HepG2 (cell line): Measurements from ENCODE around the gene AUH. TPM values are rescaled to one million over a fixed set of nuclear protein-coding genes. Genes with fewer than 3 reads are reported as not detected.

ENCODE experiments used
- ATAC-seq: fragments of 200-7000 bp; cut with Tn5 transposase; 3 replicates; pipeline ENCODE4 v1.9.1; 2020; ENCODE audit warnings: mild to moderate bottlenecking, moderate library complexity
- BruUV-seq: library from RNA; stranded (reverse); fragments of 400-500 nt; replicated peaks from 2 replicates; lab custom pipeline; 2021; lab: Mats Ljungman, UMichigan
- CTCF ChIA-PET: fragments of 300-600 bp; formaldehyde crosslinking; extraction: SDS; loops from one replicate; lab custom pipeline; 2021; ENCODE audit warnings: low total read pairs, inconsistent platforms, low intra/inter-chr PET ratio; lab: Yijun Ruan, JAX
- POLR2A ChIA-PET: fragments of 350-600 bp; sonication (Branson Sonifier 250); formaldehyde crosslinking; loops from one replicate; lab custom pipeline; 2020; ENCODE audit warnings: antibody characterized with exemption, inconsistent platforms; lab: Yijun Ruan, JAX
- DNase-seq: peaks from one replicate; pipeline ENCODE4 v3.0.0-alpha.2; 2015; ENCODE audit warnings: low spot score
- FAIRE-seq: peaks from 3 replicates; lab custom pipeline; 2011; peaks lifted over from hg19 to GRCh38; lab: Jason Lieb, UNC
- H2AFZ ChIP-seq: one replicate; pipeline ENCODE4 v1.6.1; 2011; ENCODE audit warnings: low read length, inconsistent platforms
- H3K27ac ChIP-seq: fragments of 300-600 bp; 3 replicates; pipeline ENCODE4 v1.8.0; 2011; ENCODE audit warnings: mixed run types, mild to moderate bottlenecking, mixed read lengths, low read length, inconsistent platforms; ENCODE audit not compliant: insufficient read depth; ENCODE audit errors: extremely low read length
- H3K27me3 ChIP-seq, 2 experiments: fragments of 200-600 bp in 1 of 2; 2 replicates in 1 of 2; 3 replicates in 1 of 2; pipeline versions ENCODE4 v1.6.0 to v1.8.0; 2011; ENCODE audit warnings: low read length in 2 of 2, mild to moderate bottlenecking in 2 of 2, moderate library complexity in 2 of 2, inconsistent platforms in 1 of 2; ENCODE audit not compliant: insufficient read depth in 2 of 2, control insufficient read depth in 1 of 2
- H3K36me3 ChIP-seq, 2 experiments: fragments of 200-600 bp in 1 of 2; replicated peaks in 1 of 2; 2 replicates in 1 of 2; 3 replicates in 1 of 2; pipeline versions ENCODE4 v1.5.1 to v1.8.0; 2011; ENCODE audit warnings: low read length in 2 of 2, inconsistent platforms in 1 of 2; ENCODE audit not compliant: insufficient read depth in 2 of 2, control insufficient read depth in 1 of 2
- H3K4me1 ChIP-seq: 2 replicates; pipeline ENCODE4 v1.5.1; 2012; ENCODE audit warnings: low read length, inconsistent platforms; ENCODE audit not compliant: insufficient read depth
- H3K4me2 ChIP-seq: 2 replicates; pipeline ENCODE4 v1.6.0; 2011; ENCODE audit warnings: low read depth, low read length, inconsistent platforms
- H3K4me3 ChIP-seq, 3 experiments: fragments of 200-600 bp in 1 of 3; sonication (generic), shearing (Covaris generic) in 1 of 3; replicated peaks in 1 of 3; 2 replicates each; pipeline ENCODE4 v1.5.1; 2011 to 2016; ENCODE audit warnings: low read length in 3 of 3, inconsistent platforms in 2 of 3, low read depth in 2 of 3, mild to moderate bottlenecking in 2 of 3, control low read depth in 1 of 3, mixed read lengths in 1 of 3; ENCODE audit not compliant: insufficient read depth in 1 of 3
- H3K79me2 ChIP-seq: one replicate; pipeline ENCODE4 v1.6.1; 2011; ENCODE audit warnings: low read length, inconsistent platforms; ENCODE audit not compliant: insufficient read depth
- H3K9ac ChIP-seq: 2 replicates; pipeline ENCODE4 v1.6.0; 2011; ENCODE audit warnings: mild to moderate bottlenecking, low read depth, low read length, inconsistent platforms; ENCODE audit not compliant: insufficient read depth
- H3K9me3 ChIP-seq: 2 replicates; pipeline ENCODE4 v1.5.1; 2012; ENCODE audit warnings: mild to moderate bottlenecking, low read length
- H4K20me1 ChIP-seq: 2 replicates; pipeline ENCODE4 v1.6.0; 2011; ENCODE audit warnings: inconsistent platforms, mild to moderate bottlenecking, low read length, moderate library complexity; ENCODE audit not compliant: insufficient read depth
- AGO1 ChIP-seq: fragments of 200-400 bp; formaldehyde crosslinking; IDR thresholded peaks from 2 replicates; pipeline ENCODE4 v1.6.1; 2017; ENCODE audit warnings: mild to moderate bottlenecking, low read depth, low read length, moderate library complexity; ENCODE audit not compliant: poor library complexity, severe bottlenecking
- CAMTA2 ChIP-seq: sonication (generic); formaldehyde crosslinking; IDR thresholded peaks from 2 replicates; pipeline ENCODE4 v1.4.0; 2020; ENCODE audit warnings: mild to moderate bottlenecking, missing genetic modification reagents, borderline replicate concordance
- DRAP1 ChIP-seq: IDR thresholded peaks from 2 replicates; pipeline ENCODE4 v1.6.1; 2016; ENCODE audit warnings: missing genetic modification reagents, missing compliant biosample characterization
- FOXK1 ChIP-seq: sonication (generic); formaldehyde crosslinking; IDR thresholded peaks from 2 replicates; pipeline ENCODE4 v1.4.0; 2020; ENCODE audit warnings: low read depth, missing genetic modification reagents, borderline replicate concordance
- MATR3 ChIP-seq: sonication (generic); formaldehyde crosslinking; IDR thresholded peaks from 2 replicates; pipeline ENCODE4 v1.4.0; 2020; ENCODE audit warnings: missing genetic modification reagents
- MAX ChIP-seq: IDR thresholded peaks from 2 replicates; pipeline ENCODE4 v1.6.1; 2012; ENCODE audit warnings: inconsistent platforms
- TRIM24 ChIP-seq: sonication (generic); formaldehyde crosslinking; IDR thresholded peaks from 2 replicates; pipeline ENCODE4 v1.8.0; 2022; ENCODE audit warnings: mild to moderate bottlenecking, missing genetic modification reagents
- ZNF501 ChIP-seq: sonication (generic); formaldehyde crosslinking; IDR thresholded peaks from 2 replicates; pipeline ENCODE4 v1.5.1; 2020; ENCODE audit warnings: mild to moderate bottlenecking, moderate library complexity, missing genetic modification reagents
- WGBS: methylation state at CpG from one replicate; pipeline ENCODE4 v1.1.6; 2017; ENCODE audit warnings: low lambda C conversion rate; 5-methylcytosine and 5-hydroxymethylcytosine counted together
- in situ Hi-C: cut with HindIII; loops from 2 replicates; pipeline ENCODE4 v1.10.0; 2017; ENCODE audit warnings: low pct_unique_long_range_greater_than_20kb; ENCODE audit not compliant: extremely low pct_ligation_motif_present
- intact Hi-C: fragments of 100-400 bp; cut with micrococcal nuclease; formaldehyde crosslinking; loops from one replicate; pipeline ENCODE4 v1.10.0; 2022; ENCODE audit not compliant: unreplicated experiment
- polyA plus RNA-seq, 8 experiments: library from polyadenylated mRNA; depleted of rRNA in 3 of 8; stranded (reverse) in 7 of 8; unstranded in 1 of 8; fragments of >200 nt; fragmentation: Illumina TruSeq in 4 of 8; extraction: Trizol in 4 of 8; gene quantifications; 2 replicates each; pipeline versions ENCODE4 v1.2.1 to v1.2.3, GENCODE V29; 2011 to 2016; ENCODE audit warnings: low read depth in 4 of 8, missing spikeins in 1 of 8, mixed read lengths in 1 of 8; ENCODE audit not compliant: insufficient read depth in 1 of 8
- total RNA-seq, 5 experiments: library from RNA; depleted of rRNA; stranded (reverse); fragments of >200 nt; fragmentation: Illumina TruSeq; extraction: Trizol; gene quantifications; 2 replicates each; pipeline ENCODE4 v1.2.3, GENCODE V29; 2016; ENCODE audit warnings: low read depth in 1 of 5
- TF ChIP-seq, protein P1 (sequence below): sonication (generic); formaldehyde crosslinking; conservative IDR thresholded peaks from 2 replicates; pipeline ENCODE4 v1.4.0; 2020; ENCODE audit warnings: missing genetic modification reagents
- TF ChIP-seq, protein P2 (sequence below), 2 experiments: IDR thresholded peaks; 2 replicates each; pipeline ENCODE4 v1.6.1; 2011 to 2012; ENCODE audit warnings: low read length in 2 of 2, borderline replicate concordance in 1 of 2, low read depth in 1 of 2, mild to moderate bottlenecking in 1 of 2, moderate library complexity in 1 of 2

AUH gene
- total and polyA plus RNA-seq, 2 of the 13 experiments (the other 11 are each of a cell fraction or from before 2014, with no cell fraction given), result 25.8 to 31.9 TPM

DNA sequence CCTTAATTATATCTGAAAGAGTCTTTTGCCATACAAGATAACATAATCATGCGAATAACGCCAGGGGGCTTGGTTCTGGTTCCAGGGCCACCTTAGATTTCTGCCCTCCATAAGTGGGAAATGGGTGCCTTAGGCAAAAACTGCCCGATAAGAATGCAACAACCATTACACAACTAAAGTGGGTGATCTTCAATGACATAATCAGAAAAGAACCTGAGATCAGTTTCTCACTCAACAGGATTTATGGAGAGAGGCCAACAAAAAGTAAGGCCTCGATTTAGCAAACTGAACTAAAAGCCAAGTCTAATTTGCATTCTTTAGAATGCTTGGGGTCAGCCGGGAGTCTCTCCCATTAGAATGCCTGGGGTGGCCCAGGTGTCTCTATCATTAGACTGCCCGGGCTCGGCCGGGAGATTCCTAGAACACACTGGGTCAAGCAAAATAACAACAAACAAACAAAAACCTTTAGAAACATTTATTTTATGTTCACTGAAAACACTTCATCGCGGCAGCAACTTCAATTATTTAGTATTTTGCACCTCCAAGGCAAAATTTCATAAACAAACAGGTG, 194.8 kb downstream of the AUH start:
- Histone ChIP-seq H2AFZ (no peak overlapping the region), H3K4me1 (peaks cover 33% of the 10 kb centered on the region), H3K4me2 (no peak overlapping the region), H3K9ac (no peak overlapping the region), H3K9me3 (peaks cover 15% of the 10 kb centered on the region), H3K27me3 (no peaks in the 10 kb centered on the region), H3K27ac (no peak overlapping the region), H3K79me2 (no peaks in the 10 kb centered on the region), H3K36me3 (no peaks in the 10 kb centered on the region), H4K20me1 (no peaks in the 10 kb centered on the region), H3K4me3 (no peak overlapping the region)
- DNase-seq, result no peak
- FAIRE-seq, result no peak
- POLR2A ChIA-PET, result no interaction called here
- intact Hi-C loops (no loop called here), in situ Hi-C loops (no loop called here)
- no peak for ATAC-seq
- WGBS, result 86% methylated on average over 10 of the region's 10 CpGs
- no TSS peak for BruUV-seq
- TF ChIP-seq, protein P1, sequence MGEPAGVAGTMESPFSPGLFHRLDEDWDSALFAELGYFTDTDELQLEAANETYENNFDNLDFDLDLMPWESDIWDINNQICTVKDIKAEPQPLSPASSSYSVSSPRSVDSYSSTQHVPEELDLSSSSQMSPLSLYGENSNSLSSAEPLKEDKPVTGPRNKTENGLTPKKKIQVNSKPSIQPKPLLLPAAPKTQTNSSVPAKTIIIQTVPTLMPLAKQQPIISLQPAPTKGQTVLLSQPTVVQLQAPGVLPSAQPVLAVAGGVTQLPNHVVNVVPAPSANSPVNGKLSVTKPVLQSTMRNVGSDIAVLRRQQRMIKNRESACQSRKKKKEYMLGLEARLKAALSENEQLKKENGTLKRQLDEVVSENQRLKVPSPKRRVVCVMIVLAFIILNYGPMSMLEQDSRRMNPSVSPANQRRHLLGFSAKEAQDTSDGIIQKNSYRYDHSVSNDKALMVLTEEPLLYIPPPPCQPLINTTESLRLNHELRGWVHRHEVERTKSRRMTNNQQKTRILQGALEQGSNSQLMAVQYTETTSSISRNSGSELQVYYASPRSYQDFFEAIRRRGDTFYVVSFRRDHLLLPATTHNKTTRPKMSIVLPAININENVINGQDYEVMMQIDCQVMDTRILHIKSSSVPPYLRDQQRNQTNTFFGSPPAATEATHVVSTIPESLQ (CRISPR knock-in tag), result no peak
- no peak for TF ChIP-seq FOXK1
- no peak for TF ChIP-seq ZNF501 (CRISPR knock-in tag)
- CTCF ChIA-PET, result no interaction called here

DNA sequence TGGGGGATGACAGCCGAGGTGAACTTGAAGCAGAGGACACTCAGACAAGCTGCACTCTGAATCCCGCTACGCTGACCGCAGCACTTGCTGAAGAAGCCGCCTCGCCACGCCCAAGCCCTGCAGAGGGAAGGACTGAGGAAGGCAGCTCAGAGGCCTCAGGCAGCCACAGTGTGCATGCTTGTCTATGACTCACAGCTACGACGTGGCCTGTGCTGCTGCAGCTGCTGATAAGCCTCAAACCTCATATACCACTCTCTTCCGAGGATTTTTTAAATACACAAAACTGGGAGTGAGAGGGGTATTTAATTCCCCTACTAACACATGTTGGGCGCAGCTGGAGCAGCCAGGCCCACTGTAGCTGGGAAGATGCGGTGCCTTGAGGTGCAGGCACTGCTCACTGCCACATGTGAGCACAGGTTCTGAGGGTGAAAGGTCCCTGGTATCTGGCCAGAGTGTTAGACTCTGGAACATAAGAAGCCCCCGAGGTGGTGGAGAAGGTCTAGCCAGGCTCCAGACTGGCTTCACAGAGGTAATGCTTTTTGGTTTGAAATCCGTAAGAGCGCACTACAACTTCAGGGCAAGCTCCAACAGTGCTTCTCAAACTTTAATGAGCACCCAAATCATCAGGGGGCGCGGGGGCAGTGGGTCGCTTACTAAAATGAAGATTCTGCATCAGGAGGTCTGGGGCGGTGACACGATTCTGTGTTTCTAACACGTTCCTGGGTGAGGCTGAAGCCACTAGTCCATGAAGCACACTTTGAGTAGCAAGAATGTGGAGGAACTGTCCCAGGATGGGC, 196.8 kb downstream of the AUH start:
- no peaks in the 10 kb centered on the region for H4K20me1 ChIP-seq
- ChIA-PET CTCF (no interaction called here), POLR2A (interaction anchor here (1.3 kb wide), 1 partner anchor 30 kb away, joined by 3 read pairs; no protein-coding TSS in a partner anchor)
- intact Hi-C loops, result no loop called here
- H2AFZ ChIP-seq, result no peak overlapping the region
- no peak for FAIRE-seq
- H3K9me3 ChIP-seq, result no peaks in the 10 kb centered on the region
- H3K27me3 ChIP-seq, result no peaks in the 10 kb centered on the region
- in situ Hi-C loops, result no loop called here
- peak; percentile 73 for ATAC-seq
- no peaks in the 10 kb centered on the region for H3K79me2 ChIP-seq
- 82% methylated on average over 12 of the region's 21 CpGs for WGBS
- H3K27ac ChIP-seq, result no peak overlapping the region
- H3K4me2 ChIP-seq, result no peak overlapping the region
- H3K36me3 ChIP-seq, result no peaks in the 10 kb centered on the region
- BruUV-seq, result no TSS peak
- no peak overlapping the region for H3K4me3 ChIP-seq
- peaks cover 33% of the 10 kb centered on the region for H3K4me1 ChIP-seq
- DNase-seq, result peak; percentile 30
- H3K9ac ChIP-seq, result no peak overlapping the region
- TF ChIP-seq, protein P2, sequence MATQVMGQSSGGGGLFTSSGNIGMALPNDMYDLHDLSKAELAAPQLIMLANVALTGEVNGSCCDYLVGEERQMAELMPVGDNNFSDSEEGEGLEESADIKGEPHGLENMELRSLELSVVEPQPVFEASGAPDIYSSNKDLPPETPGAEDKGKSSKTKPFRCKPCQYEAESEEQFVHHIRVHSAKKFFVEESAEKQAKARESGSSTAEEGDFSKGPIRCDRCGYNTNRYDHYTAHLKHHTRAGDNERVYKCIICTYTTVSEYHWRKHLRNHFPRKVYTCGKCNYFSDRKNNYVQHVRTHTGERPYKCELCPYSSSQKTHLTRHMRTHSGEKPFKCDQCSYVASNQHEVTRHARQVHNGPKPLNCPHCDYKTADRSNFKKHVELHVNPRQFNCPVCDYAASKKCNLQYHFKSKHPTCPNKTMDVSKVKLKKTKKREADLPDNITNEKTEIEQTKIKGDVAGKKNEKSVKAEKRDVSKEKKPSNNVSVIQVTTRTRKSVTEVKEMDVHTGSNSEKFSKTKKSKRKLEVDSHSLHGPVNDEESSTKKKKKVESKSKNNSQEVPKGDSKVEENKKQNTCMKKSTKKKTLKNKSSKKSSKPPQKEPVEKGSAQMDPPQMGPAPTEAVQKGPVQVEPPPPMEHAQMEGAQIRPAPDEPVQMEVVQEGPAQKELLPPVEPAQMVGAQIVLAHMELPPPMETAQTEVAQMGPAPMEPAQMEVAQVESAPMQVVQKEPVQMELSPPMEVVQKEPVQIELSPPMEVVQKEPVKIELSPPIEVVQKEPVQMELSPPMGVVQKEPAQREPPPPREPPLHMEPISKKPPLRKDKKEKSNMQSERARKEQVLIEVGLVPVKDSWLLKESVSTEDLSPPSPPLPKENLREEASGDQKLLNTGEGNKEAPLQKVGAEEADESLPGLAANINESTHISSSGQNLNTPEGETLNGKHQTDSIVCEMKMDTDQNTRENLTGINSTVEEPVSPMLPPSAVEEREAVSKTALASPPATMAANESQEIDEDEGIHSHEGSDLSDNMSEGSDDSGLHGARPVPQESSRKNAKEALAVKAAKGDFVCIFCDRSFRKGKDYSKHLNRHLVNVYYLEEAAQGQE (IDR thresholded peaks at IDR 0.05; ENCODE audit: borderline replicate concordance in 1 of 2, low read depth in 1 of 2, low read length in 2 of 2), result no peak
- TF ChIP-seq MATR3 (CRISPR knock-in tag) (no peak), DRAP1 (CRISPR knock-in tag) (no peak), AGO1 (no peak), MAX (0 out of 2 replicates have a peak, but pooled peaks have one; percentile 25), TRIM24 (CRISPR knock-in tag) (no peak), CAMTA2 (CRISPR knock-in tag) (no peak)
